Activated CD4-positive, CD25-positive, alpha-beta regulatory T cell treated with anti-CD3 and anti-CD28 coated beads, Interleukin-2, amount 50 U/mL, for 16 hours (primary cell): Measurements from ENCODE around the gene RFX2.
A peak's percentile ranks its signal among the peaks of the same experiment; 100 is the strongest.

ENCODE experiments used
- DNase-seq: peaks from one replicate; pipeline ENCODE4 v3.0.0-alpha.2; 2020; ENCODE audit warnings: low read depth, low spot score

Gene RFX2

GRCh38 chr19:5956323-5956722 lies 154.0 kb downstream of the RFX2 start:
- DNase-seq, result no peak

- DNase-seq, result no peak
Observed at GRCh38 chr19:5955636-5955935, 154.7 kb downstream of the RFX2 start.

DNA sequence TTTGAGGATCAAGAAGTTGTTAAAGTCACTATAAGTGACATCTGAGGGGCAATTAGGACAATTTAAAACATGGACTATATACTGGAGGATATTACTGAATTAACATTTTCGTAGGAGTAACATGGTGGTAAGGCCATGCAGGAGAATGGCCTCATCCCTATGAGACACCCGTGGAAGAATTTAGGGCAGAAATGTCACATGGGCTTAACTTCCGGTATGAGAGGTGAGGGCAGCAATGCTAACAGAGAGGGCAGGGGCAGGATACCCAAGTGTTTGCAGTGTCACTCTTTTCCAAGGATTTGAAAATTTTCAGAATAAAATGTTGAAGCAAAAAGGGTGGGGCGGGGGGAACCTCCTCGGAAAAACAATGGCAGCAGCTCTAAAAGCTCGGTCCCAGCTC lies 156.0 kb downstream of the RFX2 start:
- no peak for DNase-seq

DNA sequence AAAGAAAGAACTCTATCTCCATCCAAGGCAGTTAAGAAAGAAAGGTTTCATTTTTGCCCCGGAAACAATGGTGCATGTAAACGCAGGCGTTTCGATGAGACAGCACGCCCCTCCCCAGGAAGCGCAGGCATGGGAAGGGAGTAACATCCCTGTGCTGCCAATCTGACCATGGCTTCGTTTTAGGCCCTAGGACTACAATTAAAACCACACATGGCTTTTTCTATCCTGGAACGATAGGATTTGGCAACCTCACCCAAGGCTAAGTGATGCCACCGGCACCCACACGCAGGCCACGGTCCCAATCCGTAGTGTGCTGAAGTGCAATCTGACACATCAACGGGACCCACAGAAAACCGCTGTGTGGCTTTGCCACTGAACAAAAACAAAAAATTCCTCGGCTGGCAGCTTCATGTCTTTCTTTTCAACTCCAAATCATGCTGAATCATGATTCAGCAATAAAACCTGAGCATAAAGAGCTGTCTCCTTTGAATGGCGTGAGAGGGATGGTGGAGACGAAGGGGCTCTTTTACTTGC lies 156.6 kb downstream of the RFX2 start:
- no peak for DNase-seq

GRCh38 chr19:5953030-5953589 lies 157.2 kb downstream of the RFX2 start:
- DNase-seq, result no peak

- no peak for DNase-seq
Observed at GRCh38 chr19:5952193-5953029, 157.9 kb downstream of the RFX2 start.

- no peak for DNase-seq
Observed at GRCh38 chr19:5951338-5951861, 158.9 kb downstream of the RFX2 start.

GRCh38 chr19:5950741-5951140 lies 159.6 kb downstream of the RFX2 start:
- no peak for DNase-seq

DNA sequence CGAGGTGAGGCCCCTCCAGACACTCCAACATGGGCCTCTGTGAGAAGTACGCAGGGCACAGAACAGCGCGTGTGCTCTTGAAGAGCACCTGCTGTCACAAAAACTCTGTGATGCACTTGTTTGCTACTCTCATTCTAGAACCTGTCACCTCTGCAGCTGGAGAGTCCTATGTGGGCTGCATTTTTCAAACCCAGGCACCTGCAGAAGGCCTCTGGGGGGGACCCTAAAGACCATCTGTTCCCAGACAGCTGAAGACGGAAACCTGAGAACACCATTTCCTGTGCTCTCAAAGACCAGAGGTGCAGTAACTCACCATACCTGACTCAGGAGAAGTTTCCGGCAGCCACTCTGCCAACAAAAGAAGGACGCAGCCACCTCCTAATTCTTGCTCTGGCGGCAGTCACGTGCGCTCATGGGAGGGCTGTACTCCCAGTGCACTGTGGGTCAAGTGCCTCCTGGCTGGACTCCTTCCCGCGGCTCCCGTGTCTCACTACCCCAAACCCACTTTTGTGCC lies 160.5 kb downstream of the RFX2 start:
- DNase-seq, result peak; percentile 15

DNA sequence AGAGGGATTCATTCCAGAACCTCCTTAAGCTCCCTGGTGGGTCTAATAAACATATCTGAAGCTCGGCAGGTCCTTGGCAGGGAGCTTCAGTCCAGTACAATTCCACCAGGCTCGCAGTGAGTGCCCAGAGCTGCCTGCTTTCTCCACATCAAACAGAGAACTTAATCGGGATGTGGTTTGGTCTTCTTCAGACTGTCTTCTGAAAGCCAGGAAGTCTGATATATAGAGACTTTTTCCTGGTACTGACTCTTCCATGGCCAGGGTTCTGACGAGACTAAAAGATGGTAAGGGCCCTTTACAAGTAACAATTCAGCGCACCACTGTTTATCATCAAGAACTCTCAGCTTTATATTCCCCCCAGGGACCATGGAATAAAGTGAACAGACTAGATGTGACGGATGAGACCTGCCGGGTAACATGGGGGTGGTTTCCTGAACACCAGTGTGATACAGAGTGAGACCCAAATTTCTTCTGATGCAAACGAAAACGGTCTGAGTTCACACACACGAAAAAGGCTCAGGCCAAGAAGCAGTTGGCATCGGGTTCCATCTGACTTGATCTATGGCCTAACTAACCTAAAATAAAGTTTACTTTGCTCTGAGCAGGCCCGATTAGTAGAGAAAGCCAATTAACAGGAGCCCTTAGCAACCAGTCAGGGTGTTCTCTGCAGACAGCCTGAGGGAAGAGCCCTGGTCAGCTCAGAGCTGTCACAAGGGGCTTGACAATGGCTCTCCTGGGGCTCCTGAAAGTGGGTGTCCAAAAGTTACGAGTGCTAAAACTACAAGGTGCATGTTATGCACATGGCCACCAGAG lies 161.3 kb downstream of the RFX2 start:
- DNase-seq, result no peak

DNA sequence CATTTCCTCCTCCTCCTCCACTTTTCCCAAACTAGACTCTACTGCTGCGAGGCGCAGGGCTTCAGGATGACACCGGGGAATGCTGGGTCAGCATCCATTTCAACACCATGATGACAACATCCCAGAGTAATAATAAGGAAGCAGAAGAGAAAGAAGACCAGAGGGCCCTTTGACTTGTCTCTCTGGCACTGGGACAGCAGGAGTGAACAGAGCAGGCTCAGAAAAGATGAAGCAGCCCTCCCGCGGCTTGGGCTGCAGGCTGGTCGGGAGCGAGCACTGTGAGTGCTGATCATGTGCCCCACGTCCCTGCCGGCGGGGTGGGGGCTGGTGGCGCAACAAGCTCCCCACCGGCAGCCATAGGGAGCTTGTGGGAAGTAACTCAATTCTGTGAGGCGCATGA lies 162.9 kb downstream of the RFX2 start:
- DNase-seq, result no peak

- no peak for DNase-seq
Observed at GRCh38 chr19:5943623-5944022, 166.7 kb downstream of the RFX2 start.
